Neuronal stem cell (in vitro differentiated cells): Measurements from ENCODE around the gene ATL2.

Experiments
- DNase-seq: peaks from one replicate; pipeline ENCODE4 v3.0.0-alpha.2; 2013; ENCODE audit warnings: low spot score
- H2AFZ ChIP-seq: one replicate; pipeline ENCODE4 v1.6.1; 2013; ENCODE audit warnings: mild to moderate bottlenecking, low read length, inconsistent platforms
- H2AK5ac ChIP-seq: 2 replicates; pipeline ENCODE4 v1.6.1; 2013; ENCODE audit warnings: low read depth, mild to moderate bottlenecking, inconsistent platforms, low read length, moderate library complexity, mixed read lengths
- H2BK120ac ChIP-seq: 2 replicates; pipeline ENCODE4 v1.6.1; 2013; ENCODE audit warnings: low read depth, mild to moderate bottlenecking, inconsistent platforms, low read length, moderate library complexity, mixed read lengths
- H2BK12ac ChIP-seq: one replicate; pipeline ENCODE4 v1.6.1; 2013; ENCODE audit warnings: low read length, inconsistent platforms
- H2BK15ac ChIP-seq: 2 replicates; pipeline ENCODE4 v1.6.1; 2013; ENCODE audit warnings: mild to moderate bottlenecking, low read length, inconsistent platforms, mixed read lengths
- H2BK5ac ChIP-seq: one replicate; pipeline ENCODE4 v1.6.1; 2013; ENCODE audit warnings: inconsistent platforms, mild to moderate bottlenecking, low read length, moderate library complexity
- H3K14ac ChIP-seq: one replicate; pipeline ENCODE4 v1.6.1; 2013; ENCODE audit warnings: low read length, inconsistent platforms
- H3K18ac ChIP-seq: 2 replicates; pipeline ENCODE4 v1.6.1; 2013; ENCODE audit warnings: low read length, inconsistent platforms
- H3K23ac ChIP-seq: 2 replicates; pipeline ENCODE4 v1.6.1; 2013; ENCODE audit warnings: low read depth, mild to moderate bottlenecking, mixed read lengths, low read length, inconsistent platforms; ENCODE audit not compliant: poor library complexity
- H3K27ac ChIP-seq: replicated peaks from 3 replicates; pipeline ENCODE4 v1.5.1; 2013; ENCODE audit warnings: low read length, inconsistent platforms
- H3K27me3 ChIP-seq, 3 experiments: 2 replicates each; pipeline ENCODE4 v1.6.1; 2013; ENCODE audit warnings: low read length in 3 of 3, mild to moderate bottlenecking in 2 of 3, inconsistent platforms in 1 of 3, low read depth in 1 of 3, mixed read lengths in 1 of 3, moderate library complexity in 1 of 3; ENCODE audit not compliant: control insufficient read depth in 3 of 3, insufficient read depth in 3 of 3
- H3K36me3 ChIP-seq, 2 donors: replicated peaks in 1 of 2; 2 replicates each; pipeline ENCODE4 v1.6.1; 2013; ENCODE audit warnings: low read length in 2 of 2; ENCODE audit not compliant: control insufficient read depth in 2 of 2, insufficient read depth in 2 of 2
- H3K4ac ChIP-seq: 2 replicates; pipeline ENCODE4 v1.6.1; 2013; ENCODE audit warnings: inconsistent platforms, mild to moderate bottlenecking, low read length, moderate library complexity
- H3K4me1 ChIP-seq, 2 donors: 1 replicate in 1 of 2; 2 replicates in 1 of 2; pipeline ENCODE4 v1.6.1; 2013; ENCODE audit warnings: low read length in 2 of 2, low read depth in 1 of 2; ENCODE audit not compliant: control insufficient read depth in 2 of 2, insufficient read depth in 1 of 2
- H3K4me2 ChIP-seq: one replicate; pipeline ENCODE4 v1.6.1; 2013; ENCODE audit warnings: mild to moderate bottlenecking, low read length, inconsistent platforms; ENCODE audit not compliant: insufficient read depth, poor library complexity, severe bottlenecking
- H3K4me3 ChIP-seq, 2 donors: 2 replicates each; pipeline ENCODE4 v1.5.1; 2013; ENCODE audit warnings: low read length in 2 of 2, mild to moderate bottlenecking in 2 of 2, inconsistent platforms in 1 of 2, moderate library complexity in 1 of 2
- H3K79me1 ChIP-seq: one replicate; pipeline ENCODE4 v1.6.1; 2013; ENCODE audit warnings: low read depth, mild to moderate bottlenecking, inconsistent platforms, low read length, moderate library complexity
- H3K9ac ChIP-seq: one replicate; pipeline ENCODE4 v1.6.1; 2013; ENCODE audit warnings: mild to moderate bottlenecking, low read depth, low read length, inconsistent platforms; ENCODE audit not compliant: poor library complexity
- H3K9me3 ChIP-seq, 2 donors: replicated peaks in 1 of 2; 2 replicates each; pipeline versions ENCODE3 to v1.6.1; 2013; ENCODE audit warnings: low read length in 2 of 2, mild to moderate bottlenecking in 2 of 2, inconsistent platforms in 1 of 2, low read depth in 1 of 2, mixed read lengths in 1 of 2, moderate library complexity in 1 of 2; ENCODE audit not compliant: control insufficient read depth in 2 of 2, insufficient read depth in 1 of 2
- H4K8ac ChIP-seq: one replicate; pipeline ENCODE4 v1.6.1; 2013; ENCODE audit warnings: low read depth, mild to moderate bottlenecking, inconsistent platforms, low read length, moderate library complexity
- H4K91ac ChIP-seq: one replicate; pipeline ENCODE4 v1.6.1; 2013; ENCODE audit warnings: low read length, low read depth, mild to moderate bottlenecking, inconsistent platforms; ENCODE audit not compliant: poor library complexity
- WGBS, 2 donors: extraction: QIAGEN DNeasy Blood & Tissue Kit; methylation state at CpG; one replicate each; pipeline ENCODE4 v1.1.7; 2013; ENCODE audit warnings: missing lambda C conversion rate in 2 of 2, mixed read lengths in 1 of 2; ENCODE audit not compliant: insufficient read length in 2 of 2, insufficient replicate concordance in 1 of 2; ENCODE audit errors: extremely low coverage in 2 of 2; 5-methylcytosine and 5-hydroxymethylcytosine counted together

Gene ATL2

DNA sequence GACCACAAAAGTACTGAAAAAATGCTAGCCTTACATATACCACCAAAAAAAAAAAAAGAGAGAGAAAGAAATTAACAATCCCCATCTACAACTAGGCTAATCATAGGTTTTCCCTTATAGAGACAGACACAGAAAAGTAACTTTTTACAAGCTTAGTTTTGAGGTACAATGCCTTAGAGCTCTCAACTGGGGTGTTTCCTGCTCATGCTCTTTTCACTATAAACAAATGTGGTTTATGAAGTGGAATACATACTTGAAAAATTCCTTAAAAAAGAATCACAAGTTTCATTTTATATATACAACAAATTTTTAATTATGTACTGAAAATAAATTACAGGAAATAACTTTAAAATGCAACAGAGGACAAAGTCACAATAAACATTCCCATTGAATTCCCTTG is 82.5 kb downstream of the ATL2 start:
- Histone ChIP-seq H3K27me3 (no peaks in the 10 kb centered on the region), H3K9me3 (no peaks in the 10 kb centered on the region), H2BK120ac (no peak overlapping the region), H3K4me1 (no peaks in the 10 kb centered on the region), H4K8ac (no peak overlapping the region), H3K18ac (no peak overlapping the region), H3K4ac (no peak overlapping the region), H3K14ac (no peak overlapping the region), H3K4me3 (no peak overlapping the region), H4K91ac (no peak overlapping the region), H2BK15ac (no peak overlapping the region), H2BK12ac (no peak overlapping the region), H2AK5ac (no peak overlapping the region), H3K9ac (no peak overlapping the region), H2BK5ac (no peak overlapping the region), H3K27ac (no peak overlapping the region), H2AFZ (no peak overlapping the region), H3K4me2 (no peak overlapping the region), H3K23ac (no peak overlapping the region), H3K79me1 (no peaks in the 10 kb centered on the region), H3K36me3 (peaks cover 12 to 52% of the 10 kb centered on the region in 2 donors)
- no peak for DNase-seq

DNA sequence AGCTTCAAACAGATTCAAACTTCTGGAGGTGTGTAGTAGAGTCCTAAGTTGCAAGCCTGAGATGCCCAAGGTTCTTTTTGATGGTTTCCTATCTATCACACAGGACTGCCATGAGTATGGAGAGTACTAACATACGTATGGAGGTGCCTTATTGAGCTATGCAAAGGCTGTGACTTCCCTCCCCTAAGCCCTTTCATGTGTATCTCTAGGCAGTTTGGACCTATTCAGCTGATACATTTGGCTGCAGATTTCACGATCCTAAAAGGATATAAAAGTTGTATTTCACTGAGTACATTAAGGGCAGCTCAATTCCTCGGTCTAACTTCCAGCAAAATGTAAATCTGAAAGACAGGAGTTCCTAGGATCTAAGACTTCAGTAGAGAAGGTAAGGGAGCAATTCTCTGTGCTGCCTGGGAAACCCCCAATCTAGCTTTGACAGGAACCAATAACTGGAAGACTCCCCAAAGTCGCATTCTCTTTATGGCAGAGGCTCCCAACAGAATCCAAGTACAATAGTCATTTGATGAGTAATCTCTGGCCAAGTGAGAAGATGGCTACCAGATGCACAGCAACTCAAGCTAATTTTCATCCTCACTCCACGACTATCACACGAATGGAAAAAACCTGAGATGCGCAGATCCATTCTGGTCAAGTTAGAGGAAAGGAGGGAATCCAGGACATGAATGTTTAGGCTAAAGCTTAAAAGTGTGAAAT is 83.8 kb downstream of the ATL2 start:
- no peak overlapping the region for H3K9ac ChIP-seq
- no peak overlapping the region for H2BK15ac ChIP-seq
- H3K4ac ChIP-seq: no peak overlapping the region
- H3K14ac ChIP-seq: no peak overlapping the region
- no peak overlapping the region for H2BK12ac ChIP-seq
- H4K8ac ChIP-seq: no peak overlapping the region
- no peak overlapping the region for H2AFZ ChIP-seq
- H3K4me2 ChIP-seq: no peak overlapping the region
- no peaks in the 10 kb centered on the region for H3K79me1 ChIP-seq
- no peaks in the 10 kb centered on the region for H3K27me3 ChIP-seq
- no CpG with 5 or more reads among the region's 7 CpGs for WGBS, 2 donors
- no peaks in the 10 kb centered on the region for H3K4me1 ChIP-seq
- no peak overlapping the region for H3K27ac ChIP-seq
- H3K23ac ChIP-seq: no peak overlapping the region
- no peak for DNase-seq
- H2BK5ac ChIP-seq: no peak overlapping the region
- H3K18ac ChIP-seq: no peak overlapping the region
- H3K9me3 ChIP-seq: no peaks in the 10 kb centered on the region
- H2AK5ac ChIP-seq: no peak overlapping the region
- H3K36me3 ChIP-seq: peaks cover 11 to 39% of the 10 kb centered on the region in 2 donors
- H4K91ac ChIP-seq: no peak overlapping the region
- H3K4me3 ChIP-seq: no peak overlapping the region
- no peak overlapping the region for H2BK120ac ChIP-seq

DNA sequence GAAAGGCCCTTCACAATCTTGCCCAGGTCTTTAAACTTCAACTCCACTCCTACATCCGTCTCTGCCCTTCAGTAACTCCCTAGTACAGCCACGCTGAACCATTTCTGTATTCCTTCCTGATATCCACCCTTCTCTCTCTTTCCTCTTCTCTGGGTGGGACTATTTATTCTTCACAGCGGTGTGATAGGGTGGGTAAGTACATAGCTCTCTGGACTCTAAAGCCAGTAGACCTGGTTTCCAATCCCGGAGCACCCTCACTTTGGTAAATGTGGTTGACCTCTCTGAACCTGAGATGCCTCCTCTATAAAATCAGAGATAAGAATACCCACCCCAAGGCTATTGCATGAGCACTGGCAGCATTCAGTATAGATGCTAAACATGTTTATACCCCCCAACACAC is 86.7 kb downstream of the ATL2 start:
- Histone ChIP-seq H3K9me3 (no peaks in the 10 kb centered on the region), H3K4ac (no peak overlapping the region), H2BK120ac (no peak overlapping the region), H3K14ac (no peak overlapping the region), H3K18ac (no peak overlapping the region), H2BK15ac (no peak overlapping the region), H3K4me3 (no peak overlapping the region), H3K4me2 (no peak overlapping the region), H2BK5ac (no peak overlapping the region), H4K91ac (no peak overlapping the region), H2AK5ac (no peak overlapping the region), H3K27ac (no peak overlapping the region), H3K9ac (no peak overlapping the region), H4K8ac (no peak overlapping the region), H3K79me1 (no peaks in the 10 kb centered on the region), H2BK12ac (no peak overlapping the region), H2AFZ (no peak overlapping the region), H3K23ac (no peak overlapping the region), H3K27me3 (no peaks in the 10 kb centered on the region), H3K4me1 (no peaks in the 10 kb centered on the region), H3K36me3 (peaks cover 0 to 9% of the 10 kb centered on the region in 2 donors)
- no peak for DNase-seq
- WGBS, 2 donors: no CpG with 5 or more reads among the region's 4 CpGs

DNA sequence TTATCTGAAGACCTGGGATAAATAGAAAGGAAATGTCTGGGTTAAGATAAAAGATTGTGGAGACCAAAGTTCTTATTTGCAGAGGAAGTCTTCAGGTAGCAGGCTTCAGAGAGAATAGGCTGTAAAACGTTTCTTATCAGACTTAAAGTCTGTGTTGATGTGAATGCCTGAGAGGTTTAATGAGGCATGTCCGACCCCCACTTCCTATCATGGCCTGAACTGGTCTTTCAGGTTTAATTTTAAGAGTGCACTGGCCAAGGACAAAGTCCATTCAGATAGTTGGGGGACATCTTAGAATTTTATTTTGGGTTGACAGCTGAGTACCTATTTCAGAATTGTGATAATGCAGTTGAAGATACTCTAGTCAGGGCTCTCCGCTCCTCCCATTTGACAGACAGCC is 92.1 kb downstream of the ATL2 start:
- Histone ChIP-seq H3K4ac (no peak overlapping the region), H3K36me3 (no peaks in the 10 kb centered on the region), H2AK5ac (no peak overlapping the region), H3K4me1 (no peaks in the 10 kb centered on the region), H3K79me1 (no peaks in the 10 kb centered on the region), H2BK12ac (no peak overlapping the region), H3K27me3 (peaks cover 0 to 2% (median 0%) of the 10 kb centered on the region in 3 experiments), H3K18ac (no peak overlapping the region), H2AFZ (no peak overlapping the region), H3K4me3 (no peak overlapping the region), H2BK15ac (no peak overlapping the region), H3K9me3 (no peaks in the 10 kb centered on the region), H3K9ac (no peak overlapping the region), H3K4me2 (no peak overlapping the region), H4K8ac (no peak overlapping the region), H3K23ac (no peak overlapping the region), H3K14ac (no peak overlapping the region), H3K27ac (no peak overlapping the region), H2BK120ac (no peak overlapping the region), H4K91ac (no peak overlapping the region), H2BK5ac (no peak overlapping the region)
- DNase-seq: no peak
- WGBS, 2 donors: no CpG with 5 or more reads among the region's 3 CpGs
